Measurements from ENCODE around the gene CARD16.

The CARD16 gene

GRCh38 chr11:105057432-105057831, 12.3 kb upstream of the CARD16 start:
- Histone ChIP-seq H3K9me3 (no peaks in the 10 kb centered on the region), H3K4me1 (no peaks in the 10 kb centered on the region), H3K4me3 (ENCODE audit: low read depth, low read length) (no peak overlapping the region), H3K27me3 (no peaks in the 10 kb centered on the region), H3K36me3 (no peaks in the 10 kb centered on the region)
- no peak for DNase-seq
- TF ChIP-seq, protein P1, sequence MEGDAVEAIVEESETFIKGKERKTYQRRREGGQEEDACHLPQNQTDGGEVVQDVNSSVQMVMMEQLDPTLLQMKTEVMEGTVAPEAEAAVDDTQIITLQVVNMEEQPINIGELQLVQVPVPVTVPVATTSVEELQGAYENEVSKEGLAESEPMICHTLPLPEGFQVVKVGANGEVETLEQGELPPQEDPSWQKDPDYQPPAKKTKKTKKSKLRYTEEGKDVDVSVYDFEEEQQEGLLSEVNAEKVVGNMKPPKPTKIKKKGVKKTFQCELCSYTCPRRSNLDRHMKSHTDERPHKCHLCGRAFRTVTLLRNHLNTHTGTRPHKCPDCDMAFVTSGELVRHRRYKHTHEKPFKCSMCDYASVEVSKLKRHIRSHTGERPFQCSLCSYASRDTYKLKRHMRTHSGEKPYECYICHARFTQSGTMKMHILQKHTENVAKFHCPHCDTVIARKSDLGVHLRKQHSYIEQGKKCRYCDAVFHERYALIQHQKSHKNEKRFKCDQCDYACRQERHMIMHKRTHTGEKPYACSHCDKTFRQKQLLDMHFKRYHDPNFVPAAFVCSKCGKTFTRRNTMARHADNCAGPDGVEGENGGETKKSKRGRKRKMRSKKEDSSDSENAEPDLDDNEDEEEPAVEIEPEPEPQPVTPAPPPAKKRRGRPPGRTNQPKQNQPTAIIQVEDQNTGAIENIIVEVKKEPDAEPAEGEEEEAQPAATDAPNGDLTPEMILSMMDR (IDR thresholded peaks at IDR 0.05; ENCODE audit: low read depth, low read length) = no peak

DNA sequence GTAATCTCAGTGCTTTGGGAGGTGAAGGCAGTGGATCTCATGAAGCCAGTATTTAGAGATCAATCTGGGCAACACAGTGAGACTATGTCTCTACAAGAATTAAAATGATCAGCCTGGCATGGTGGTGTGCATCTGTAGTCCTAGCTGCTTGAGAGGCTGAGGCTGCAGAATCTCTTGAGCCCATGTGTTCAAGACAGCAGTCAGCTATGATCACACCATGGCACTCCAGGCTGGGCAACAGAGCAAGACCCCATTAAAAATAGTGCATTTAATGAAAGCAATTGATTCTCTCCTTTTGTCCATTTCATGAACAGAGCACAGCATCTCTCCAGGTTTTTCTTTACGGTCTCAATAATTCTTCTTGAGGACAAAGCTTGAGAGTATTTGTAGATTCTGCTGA, 11.3 kb upstream of the CARD16 start:
- Histone ChIP-seq H3K27me3 (no peaks in the 10 kb centered on the region), H3K4me3 (ENCODE audit: low read depth, low read length) (no peak overlapping the region), H3K9me3 (no peaks in the 10 kb centered on the region), H3K4me1 (no peaks in the 10 kb centered on the region), H3K36me3 (no peaks in the 10 kb centered on the region)
- TF ChIP-seq, protein P1 (IDR thresholded peaks at IDR 0.05; ENCODE audit: low read depth, low read length) = no peak
- DNase-seq = no peak

GRCh38 chr11:105054723-105055493, 9.8 kb upstream of the CARD16 start:
- no peaks in the 10 kb centered on the region for H3K36me3 ChIP-seq
- H3K4me1 ChIP-seq = no peaks in the 10 kb centered on the region
- TF ChIP-seq, protein P1 (IDR thresholded peaks at IDR 0.05; ENCODE audit: low read depth, low read length) = no peak
- no peak overlapping the region for H3K4me3 ChIP-seq (ENCODE audit: low read depth, low read length)
- no peaks in the 10 kb centered on the region for H3K27me3 ChIP-seq
- H3K9me3 ChIP-seq = no peaks in the 10 kb centered on the region
- DNase-seq = no peak

- Histone ChIP-seq H3K4me3 (ENCODE audit: low read depth, low read length) (no peak overlapping the region), H3K36me3 (no peaks in the 10 kb centered on the region), H3K27me3 (no peaks in the 10 kb centered on the region), H3K4me1 (no peaks in the 10 kb centered on the region), H3K9me3 (no peaks in the 10 kb centered on the region; the same call in 1 of the 2 replicates)
- TF ChIP-seq, protein P1 (IDR thresholded peaks at IDR 0.05; ENCODE audit: low read depth, low read length) = no peak
- no peak for DNase-seq
Observed at GRCh38 chr11:105052487-105052886, 7.4 kb upstream of the CARD16 start.

GRCh38 chr11:105051559-105051958, 6.4 kb upstream of the CARD16 start:
- no peak overlapping the region for H3K4me3 ChIP-seq (ENCODE audit: low read depth, low read length)
- no peaks in the 10 kb centered on the region for H3K27me3 ChIP-seq
- TF ChIP-seq, protein P1 (IDR thresholded peaks at IDR 0.05; ENCODE audit: low read depth, low read length) = no peak
- H3K4me1 ChIP-seq = no peaks in the 10 kb centered on the region
- H3K36me3 ChIP-seq = no peaks in the 10 kb centered on the region
- no peaks in the 10 kb centered on the region; the same call in 1 of the 2 replicates for H3K9me3 ChIP-seq
- DNase-seq = no peak

GRCh38 chr11:105049481-105049880, 4.3 kb upstream of the CARD16 start:
- Histone ChIP-seq H3K4me3 (ENCODE audit: low read depth, low read length) (no peak overlapping the region), H3K36me3 (no peaks in the 10 kb centered on the region), H3K4me1 (no peaks in the 10 kb centered on the region), H3K9me3 (no peaks in the 10 kb centered on the region; the same call in 1 of the 2 replicates), H3K27me3 (no peaks in the 10 kb centered on the region)
- TF ChIP-seq, protein P1 (IDR thresholded peaks at IDR 0.05; ENCODE audit: low read depth, low read length) = no peak
- DNase-seq = no peak
